HEK293 (cell line): ENCODE measurements around the gene MNT.
A peak's percentile ranks its signal among the peaks of the same experiment; 100 is the strongest.

Experiments used
- BCL11B ChIP-seq: fragments of 450-650 bp; formaldehyde crosslinking; IDR thresholded peaks from 2 replicates; pipeline ENCODE4 v1.5.1; 2016; ENCODE audit warnings: low read depth, missing biosample characterization, missing genetic modification characterization
- HOXC10 ChIP-seq: sonication (generic); formaldehyde crosslinking; IDR thresholded peaks from 2 replicates; pipeline ENCODE4 v1.8.1; 2023; ENCODE audit warnings: mild to moderate bottlenecking, missing genetic modification reagents
- YY1 ChIP-seq: fragments of 450-650 bp; formaldehyde crosslinking; IDR thresholded peaks from 2 replicates; pipeline ENCODE4 v1.5.1; 2018; ENCODE audit warnings: missing biosample characterization, missing genetic modification characterization
- ZBTB7A ChIP-seq: fragments of 450-650 bp; formaldehyde crosslinking; IDR thresholded peaks from 2 replicates; pipeline ENCODE4 v1.5.1; 2016; ENCODE audit warnings: low read depth, missing biosample characterization, missing genetic modification characterization
- ZFP69B ChIP-seq: fragments of 450-650 bp; formaldehyde crosslinking; IDR thresholded peaks from 2 replicates; pipeline ENCODE4 v1.5.1; 2016; ENCODE audit warnings: missing biosample characterization, missing genetic modification characterization
- ZIC2 ChIP-seq: fragments of 450-650 bp; formaldehyde crosslinking; IDR thresholded peaks from 2 replicates; pipeline ENCODE4 v1.5.1; 2016; ENCODE audit warnings: missing biosample characterization, missing genetic modification characterization
- ZNF114 ChIP-seq: fragments of 450-650 bp; formaldehyde crosslinking; IDR thresholded peaks from 2 replicates; pipeline ENCODE4 v1.5.0; 2017; ENCODE audit warnings: missing biosample characterization, missing genetic modification characterization
- ZNF214 ChIP-seq: fragments of 450-650 bp; formaldehyde crosslinking; IDR thresholded peaks from 2 replicates; pipeline ENCODE4 v1.5.1; 2017; ENCODE audit warnings: missing biosample characterization, mild to moderate bottlenecking, missing genetic modification characterization, borderline replicate concordance
- ZNF274 ChIP-seq, 2 experiments: fragments of 200-500 bp in 1 of 2; fragments of 450-650 bp in 1 of 2; sonication (Bioruptor generic) in 1 of 2; formaldehyde crosslinking in 1 of 2; IDR thresholded peaks; 2 replicates each; pipeline versions ENCODE4 v1.5.1 to v1.6.1; 2014 to 2016; ENCODE audit warnings: borderline replicate concordance in 1 of 2, inconsistent platforms in 1 of 2, low read length in 1 of 2, missing biosample characterization in 1 of 2, missing genetic modification characterization in 1 of 2
- ZNF354C ChIP-seq: fragments of 450-650 bp; formaldehyde crosslinking; IDR thresholded peaks from 2 replicates; pipeline ENCODE4 v1.5.1; 2016; ENCODE audit warnings: missing biosample characterization, missing genetic modification characterization, low read depth, borderline replicate concordance
- ZNF366 ChIP-seq: fragments of 450-650 bp; formaldehyde crosslinking; conservative IDR thresholded peaks from 2 replicates; pipeline ENCODE4 v1.5.1; 2016; ENCODE audit warnings: missing biosample characterization, missing genetic modification characterization
- ZNF558 ChIP-seq: fragments of 450-650 bp; formaldehyde crosslinking; IDR thresholded peaks from 2 replicates; pipeline ENCODE4 v1.5.1; 2016; ENCODE audit warnings: missing biosample characterization, missing genetic modification characterization
- ZNF561 ChIP-seq: fragments of 450-650 bp; IDR thresholded peaks from 2 replicates; pipeline ENCODE4 v1.5.1; 2018; ENCODE audit warnings: missing biosample characterization, missing genetic modification characterization, borderline replicate concordance
- ZNF600 ChIP-seq: fragments of 450-650 bp; formaldehyde crosslinking; IDR thresholded peaks from 2 replicates; pipeline ENCODE4 v1.5.1; 2016; ENCODE audit warnings: missing biosample characterization, missing genetic modification characterization
- ZNF621 ChIP-seq: fragments of 450-650 bp; formaldehyde crosslinking; IDR thresholded peaks from 2 replicates; pipeline ENCODE4 v1.5.1; 2017; ENCODE audit warnings: missing biosample characterization, missing genetic modification characterization
- ZNF626 ChIP-seq: fragments of 450-650 bp; sonication (Bioruptor Pico); formaldehyde crosslinking; IDR thresholded peaks from 2 replicates; pipeline ENCODE4 v1.5.1; 2018; ENCODE audit warnings: missing biosample characterization, missing genetic modification characterization, inconsistent platforms
- ZNF660 ChIP-seq: fragments of 450-650 bp; IDR thresholded peaks from 2 replicates; pipeline ENCODE4 v1.5.1; 2018; ENCODE audit warnings: missing biosample characterization, mild to moderate bottlenecking, missing genetic modification characterization
- ZNF664 ChIP-seq: fragments of 450-650 bp; formaldehyde crosslinking; IDR thresholded peaks from 2 replicates; pipeline ENCODE4 v1.5.1; 2016; ENCODE audit warnings: missing biosample characterization, missing genetic modification characterization
- ZNF791 ChIP-seq: fragments of 450-650 bp; formaldehyde crosslinking; IDR thresholded peaks from 2 replicates; pipeline ENCODE4 v1.5.1; 2016; ENCODE audit warnings: missing biosample characterization, missing genetic modification characterization
- TF ChIP-seq, protein P1 (sequence below): fragments of 450-650 bp; formaldehyde crosslinking; IDR thresholded peaks from 2 replicates; pipeline ENCODE4 v1.5.0; 2017; ENCODE audit warnings: missing biosample characterization, missing genetic modification characterization, borderline replicate concordance
- TF ChIP-seq, protein P2 (sequence below): sonication (generic); formaldehyde crosslinking; IDR thresholded peaks from 2 replicates; pipeline ENCODE4 v1.8.1; 2022; ENCODE audit warnings: mild to moderate bottlenecking, moderate library complexity, missing genetic modification reagents
- TF ChIP-seq, protein P3 (sequence below): fragments of 450-650 bp; formaldehyde crosslinking; IDR thresholded peaks from 2 replicates; pipeline ENCODE4 v1.5.1; 2016; ENCODE audit warnings: missing biosample characterization, missing genetic modification characterization
- TF ChIP-seq, protein P4 (sequence below): fragments of 450-650 bp; formaldehyde crosslinking; IDR thresholded peaks from 2 replicates; pipeline ENCODE4 v1.5.1; 2016; ENCODE audit warnings: missing biosample characterization, missing genetic modification characterization
- TF ChIP-seq, protein P5 (sequence below): fragments of 450-650 bp; formaldehyde crosslinking; IDR thresholded peaks from 2 replicates; pipeline ENCODE4 v1.5.1; 2016; ENCODE audit warnings: missing biosample characterization, missing genetic modification characterization
- TF ChIP-seq, protein P6 (sequence below): fragments of 450-650 bp; formaldehyde crosslinking; IDR thresholded peaks from 2 replicates; pipeline ENCODE4 v1.5.1; 2016; ENCODE audit warnings: missing biosample characterization, missing genetic modification characterization
- TF ChIP-seq, protein P7 (sequence below): fragments of 450-650 bp; IDR thresholded peaks from 2 replicates; pipeline ENCODE4 v1.5.1; 2018; ENCODE audit warnings: missing biosample characterization, missing genetic modification characterization

Gene MNT

DNA sequence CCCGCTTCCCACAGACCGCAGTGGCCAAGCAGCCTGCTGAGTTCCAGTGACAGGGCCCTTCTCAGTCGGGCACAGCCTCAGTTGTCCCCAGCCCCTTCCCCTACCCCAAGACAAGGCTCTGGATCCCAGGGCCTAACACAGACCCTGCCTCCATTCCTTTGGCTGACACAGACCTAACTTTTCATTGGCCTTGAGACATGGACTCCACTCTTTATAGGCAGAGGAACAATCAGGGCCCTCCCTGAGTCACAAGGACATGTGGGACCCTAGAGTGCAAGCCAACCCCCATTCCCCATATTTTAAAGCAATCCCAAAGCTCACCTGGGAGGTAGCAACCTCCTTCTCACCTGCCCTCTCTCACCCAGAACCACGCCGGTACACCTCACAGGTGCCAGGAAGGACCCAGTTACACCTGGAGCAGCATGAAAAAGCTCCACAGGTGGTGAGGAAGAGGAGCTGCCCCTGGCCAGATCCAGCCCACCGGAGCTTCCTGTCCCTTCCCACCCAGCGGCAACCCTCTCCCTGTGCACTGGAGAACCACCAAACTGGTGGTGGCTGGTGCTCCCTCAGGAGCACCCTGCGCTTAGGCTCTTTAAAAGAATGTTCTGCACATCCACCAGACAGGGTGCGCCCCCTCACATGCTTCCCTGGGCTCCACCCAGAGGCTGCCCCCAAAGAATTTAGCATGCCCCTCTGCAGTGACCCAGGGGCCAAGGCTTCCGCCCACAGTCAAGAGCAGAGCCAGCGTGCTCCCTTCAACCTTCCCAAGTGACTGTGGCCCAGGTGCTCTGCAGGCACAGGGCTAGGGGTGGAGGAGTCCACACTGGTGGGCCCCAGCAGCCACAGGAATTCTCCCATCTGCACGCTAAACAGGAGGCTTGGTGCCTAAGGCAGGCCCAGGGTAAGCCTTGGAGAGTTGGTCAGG is 3.4 kb downstream of the MNT start (continued):
- TF ChIP-seq ZNF214 (no peak), ZFP69B (tag by site-specific recombination) (peak; percentile 92), ZNF600 (tag by site-specific recombination) (0 out of 2 replicates have a peak, but pooled peaks have one; percentile 16), ZIC2 (tag by site-specific recombination) (no peak), ZNF354C (tag by site-specific recombination) (no peak), ZNF664 (no peak), ZNF621 (no peak), HOXC10 (no peak), YY1 (tag by site-specific recombination) (no peak), ZNF626 (tag by site-specific recombination) (no peak), ZNF274 (IDR thresholded peaks at IDR 0.05; ENCODE audit: low read length) (no peak), ZNF274 (tag by site-specific recombination; IDR thresholded peaks at IDR 0.05; ENCODE audit: borderline replicate concordance) (no peak), ZNF366 (tag by site-specific recombination) (no peak), BCL11B (tag by site-specific recombination) (no peak), ZNF791 (tag by site-specific recombination) (no peak), ZNF561 (tag by site-specific recombination) (no peak), ZNF558 (no peak), ZNF660 (no peak), ZNF114 (no peak), ZBTB7A (no peak)
- TF ChIP-seq, protein P1, sequence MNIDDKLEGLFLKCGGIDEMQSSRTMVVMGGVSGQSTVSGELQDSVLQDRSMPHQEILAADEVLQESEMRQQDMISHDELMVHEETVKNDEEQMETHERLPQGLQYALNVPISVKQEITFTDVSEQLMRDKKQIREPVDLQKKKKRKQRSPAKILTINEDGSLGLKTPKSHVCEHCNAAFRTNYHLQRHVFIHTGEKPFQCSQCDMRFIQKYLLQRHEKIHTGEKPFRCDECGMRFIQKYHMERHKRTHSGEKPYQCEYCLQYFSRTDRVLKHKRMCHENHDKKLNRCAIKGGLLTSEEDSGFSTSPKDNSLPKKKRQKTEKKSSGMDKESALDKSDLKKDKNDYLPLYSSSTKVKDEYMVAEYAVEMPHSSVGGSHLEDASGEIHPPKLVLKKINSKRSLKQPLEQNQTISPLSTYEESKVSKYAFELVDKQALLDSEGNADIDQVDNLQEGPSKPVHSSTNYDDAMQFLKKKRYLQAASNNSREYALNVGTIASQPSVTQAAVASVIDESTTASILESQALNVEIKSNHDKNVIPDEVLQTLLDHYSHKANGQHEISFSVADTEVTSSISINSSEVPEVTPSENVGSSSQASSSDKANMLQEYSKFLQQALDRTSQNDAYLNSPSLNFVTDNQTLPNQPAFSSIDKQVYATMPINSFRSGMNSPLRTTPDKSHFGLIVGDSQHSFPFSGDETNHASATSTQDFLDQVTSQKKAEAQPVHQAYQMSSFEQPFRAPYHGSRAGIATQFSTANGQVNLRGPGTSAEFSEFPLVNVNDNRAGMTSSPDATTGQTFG (tag by site-specific recombination), result no peak
- TF ChIP-seq, protein P2, sequence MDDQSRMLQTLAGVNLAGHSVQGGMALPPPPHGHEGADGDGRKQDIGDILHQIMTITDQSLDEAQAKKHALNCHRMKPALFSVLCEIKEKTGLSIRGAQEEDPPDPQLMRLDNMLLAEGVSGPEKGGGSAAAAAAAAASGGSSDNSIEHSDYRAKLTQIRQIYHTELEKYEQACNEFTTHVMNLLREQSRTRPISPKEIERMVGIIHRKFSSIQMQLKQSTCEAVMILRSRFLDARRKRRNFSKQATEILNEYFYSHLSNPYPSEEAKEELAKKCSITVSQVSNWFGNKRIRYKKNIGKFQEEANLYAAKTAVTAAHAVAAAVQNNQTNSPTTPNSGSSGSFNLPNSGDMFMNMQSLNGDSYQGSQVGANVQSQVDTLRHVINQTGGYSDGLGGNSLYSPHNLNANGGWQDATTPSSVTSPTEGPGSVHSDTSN (CRISPR knock-in tag), result no peak
- TF ChIP-seq, protein P3, sequence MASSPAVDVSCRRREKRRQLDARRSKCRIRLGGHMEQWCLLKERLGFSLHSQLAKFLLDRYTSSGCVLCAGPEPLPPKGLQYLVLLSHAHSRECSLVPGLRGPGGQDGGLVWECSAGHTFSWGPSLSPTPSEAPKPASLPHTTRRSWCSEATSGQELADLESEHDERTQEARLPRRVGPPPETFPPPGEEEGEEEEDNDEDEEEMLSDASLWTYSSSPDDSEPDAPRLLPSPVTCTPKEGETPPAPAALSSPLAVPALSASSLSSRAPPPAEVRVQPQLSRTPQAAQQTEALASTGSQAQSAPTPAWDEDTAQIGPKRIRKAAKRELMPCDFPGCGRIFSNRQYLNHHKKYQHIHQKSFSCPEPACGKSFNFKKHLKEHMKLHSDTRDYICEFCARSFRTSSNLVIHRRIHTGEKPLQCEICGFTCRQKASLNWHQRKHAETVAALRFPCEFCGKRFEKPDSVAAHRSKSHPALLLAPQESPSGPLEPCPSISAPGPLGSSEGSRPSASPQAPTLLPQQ (tag by site-specific recombination), result peak; percentile 91
- TF ChIP-seq, protein P4, sequence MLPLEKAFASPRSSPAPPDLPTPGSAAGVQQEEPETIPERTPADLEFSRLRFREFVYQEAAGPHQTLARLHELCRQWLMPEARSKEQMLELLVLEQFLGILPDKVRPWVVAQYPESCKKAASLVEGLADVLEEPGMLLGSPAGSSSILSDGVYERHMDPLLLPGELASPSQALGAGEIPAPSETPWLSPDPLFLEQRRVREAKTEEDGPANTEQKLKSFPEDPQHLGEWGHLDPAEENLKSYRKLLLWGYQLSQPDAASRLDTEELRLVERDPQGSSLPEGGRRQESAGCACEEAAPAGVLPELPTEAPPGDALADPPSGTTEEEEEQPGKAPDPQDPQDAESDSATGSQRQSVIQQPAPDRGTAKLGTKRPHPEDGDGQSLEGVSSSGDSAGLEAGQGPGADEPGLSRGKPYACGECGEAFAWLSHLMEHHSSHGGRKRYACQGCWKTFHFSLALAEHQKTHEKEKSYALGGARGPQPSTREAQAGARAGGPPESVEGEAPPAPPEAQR (tag by site-specific recombination), result no peak
- TF ChIP-seq, protein P5, sequence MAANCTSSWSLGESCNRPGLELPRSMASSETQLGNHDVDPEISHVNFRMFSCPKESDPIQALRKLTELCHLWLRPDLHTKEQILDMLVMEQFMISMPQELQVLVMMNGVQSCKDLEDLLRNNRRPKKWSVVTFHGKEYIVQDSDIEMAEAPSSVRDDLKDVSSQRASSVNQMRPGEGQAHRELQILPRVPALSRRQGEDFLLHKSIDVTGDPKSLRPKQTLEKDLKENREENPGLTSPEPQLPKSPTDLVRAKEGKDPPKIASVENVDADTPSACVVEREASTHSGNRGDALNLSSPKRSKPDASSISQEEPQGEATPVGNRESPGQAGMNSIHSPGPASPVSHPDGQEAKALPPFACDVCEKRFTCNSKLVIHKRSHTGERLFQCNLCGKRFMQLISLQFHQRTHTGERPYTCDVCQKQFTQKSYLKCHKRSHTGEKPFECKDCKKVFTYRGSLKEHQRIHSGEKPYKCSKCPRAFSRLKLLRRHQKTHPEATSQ (tag by site-specific recombination), result no peak
- TF ChIP-seq, protein P6, sequence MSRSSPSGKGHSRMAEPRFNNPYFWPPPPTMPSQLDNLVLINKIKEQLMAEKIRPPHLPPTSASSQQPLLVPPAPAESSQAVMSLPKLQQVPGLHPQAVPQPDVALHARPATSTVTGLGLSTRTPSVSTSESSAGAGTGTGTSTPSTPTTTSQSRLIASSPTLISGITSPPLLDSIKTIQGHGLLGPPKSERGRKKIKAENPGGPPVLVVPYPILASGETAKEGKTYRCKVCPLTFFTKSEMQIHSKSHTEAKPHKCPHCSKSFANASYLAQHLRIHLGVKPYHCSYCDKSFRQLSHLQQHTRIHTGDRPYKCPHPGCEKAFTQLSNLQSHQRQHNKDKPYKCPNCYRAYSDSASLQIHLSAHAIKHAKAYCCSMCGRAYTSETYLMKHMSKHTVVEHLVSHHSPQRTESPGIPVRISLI (tag by site-specific recombination), result no peak
- TF ChIP-seq, protein P7, sequence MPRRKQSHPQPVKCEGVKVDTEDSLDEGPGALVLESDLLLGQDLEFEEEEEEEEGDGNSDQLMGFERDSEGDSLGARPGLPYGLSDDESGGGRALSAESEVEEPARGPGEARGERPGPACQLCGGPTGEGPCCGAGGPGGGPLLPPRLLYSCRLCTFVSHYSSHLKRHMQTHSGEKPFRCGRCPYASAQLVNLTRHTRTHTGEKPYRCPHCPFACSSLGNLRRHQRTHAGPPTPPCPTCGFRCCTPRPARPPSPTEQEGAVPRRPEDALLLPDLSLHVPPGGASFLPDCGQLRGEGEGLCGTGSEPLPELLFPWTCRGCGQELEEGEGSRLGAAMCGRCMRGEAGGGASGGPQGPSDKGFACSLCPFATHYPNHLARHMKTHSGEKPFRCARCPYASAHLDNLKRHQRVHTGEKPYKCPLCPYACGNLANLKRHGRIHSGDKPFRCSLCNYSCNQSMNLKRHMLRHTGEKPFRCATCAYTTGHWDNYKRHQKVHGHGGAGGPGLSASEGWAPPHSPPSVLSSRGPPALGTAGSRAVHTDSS (tag by site-specific recombination), result no peak
- TF ChIP-seq, all 188 proteins: peak for 7
